Kidney (tissue), 14 donors: ENCODE results near the gene ATG10. TPM values are rescaled to one million over a fixed set of nuclear protein-coding genes. Genes with fewer than 3 reads are reported as not detected.

ENCODE experiments used
- DNase-seq, 5 donors: peaks; one replicate each; pipeline ENCODE4 v3.0.0-alpha.2; 2013 to 2020
- FAIRE-seq: peaks from 2 replicates; lab custom pipeline; 2012; peaks lifted over from hg19 to GRCh38; lab: Jason Lieb, UNC
- H3K27ac ChIP-seq, 2 donors: one replicate each; pipeline ENCODE4 v1.7.0; 2013; ENCODE audit warnings: low read depth in 2 of 2, low read length in 2 of 2, inconsistent platforms in 1 of 2
- H3K27me3 ChIP-seq: one replicate; pipeline ENCODE4 v1.7.1; 2013; ENCODE audit warnings: low read length, inconsistent platforms; ENCODE audit not compliant: control insufficient read depth, insufficient read depth
- H3K36me3 ChIP-seq, 3 donors: one replicate each; pipeline versions ENCODE4 v1.7.0 to v1.7.1; 2013; ENCODE audit warnings: low read length in 3 of 3, control low read depth in 1 of 3, inconsistent platforms in 1 of 3; ENCODE audit not compliant: insufficient read depth in 3 of 3, control insufficient read depth in 2 of 3
- H3K4me1 ChIP-seq, 3 donors: one replicate each; pipeline versions ENCODE4 v1.7.0 to v1.7.1; 2013; ENCODE audit warnings: low read length in 3 of 3, inconsistent platforms in 1 of 3, low read depth in 1 of 3; ENCODE audit not compliant: control insufficient read depth in 2 of 3, insufficient read depth in 2 of 3
- H3K4me3 ChIP-seq, 3 donors: one replicate each; pipeline versions ENCODE4 v1.7.0 to v1.8.1; 2013; ENCODE audit warnings: low read length in 3 of 3, control low read depth in 1 of 3, inconsistent platforms in 1 of 3
- H3K9ac ChIP-seq, 3 donors: one replicate each; pipeline versions ENCODE4 v1.7.0 to v1.7.1; 2013; ENCODE audit warnings: low read length in 3 of 3, control low read depth in 1 of 3, inconsistent platforms in 1 of 3
- H3K9me3 ChIP-seq, 3 donors: one replicate each; pipeline versions ENCODE4 v1.7.0 to v1.7.1; 2013; ENCODE audit warnings: low read length in 3 of 3, control low read depth in 1 of 3, inconsistent platforms in 1 of 3; ENCODE audit not compliant: control insufficient read depth in 2 of 3, insufficient read depth in 1 of 3
- CTCF ChIP-seq: IDR thresholded peaks from 3 replicates; pipeline ENCODE4 v1.5.1; 2012; ENCODE audit warnings: mild to moderate bottlenecking, moderate library complexity, borderline replicate concordance; ENCODE audit not compliant: insufficient read depth; ENCODE audit errors: extremely low read depth
- intact Hi-C: fragments of 100-400 bp; cut with DNase I; formaldehyde crosslinking; loops from one replicate; pipeline ENCODE4 v1.11.1; 2022
- polyA plus RNA-seq: library from polyadenylated mRNA; stranded (reverse); fragments of 350-450 nt; fragmentation: Illumina TruSeq; extraction: RNeasy Lipid Tissue Mini Kit (QIAGEN cat#74804); gene quantifications from one replicate; pipeline ENCODE4 v1.2.3, GENCODE V29; 2014; ENCODE audit warnings: low read depth, low replicate concordance; ENCODE audit not compliant: insufficient read depth
- total RNA-seq: library from RNA; stranded (reverse); fragmentation: NEBNext Ultra II Directional; extraction: Animal tissue kit (Norgen Biotek cat#: 25700); gene quantifications from one replicate; pipeline ENCODE4 v1.2.1, GENCODE V29; 2021
- donor health status: control.
- donor health status: control.
- donor health status: control.
- donor health status: control.
- donor health status: control.
- donor health status: DM: yes; HTN: yes; CAD: no.
- donor health status: Normal renal cell carcinoma (clear cell type).

The ATG10 gene
- total and polyA plus RNA-seq, 2 donors from 2014 or later = 8.6 to 8.7 TPM

- Histone ChIP-seq H3K4me3 (no peak overlapping the region), H3K9ac (no peak overlapping the region), H3K36me3 (no peaks in the 10 kb centered on the region), H3K27ac (no peak overlapping the region), H3K4me1 (no peaks in the 10 kb centered on the region), H3K9me3 (no peaks in the 10 kb centered on the region), H3K27me3 (no peaks in the 10 kb centered on the region)
- TF ChIP-seq CTCF = no peak
- DNase-seq (no peak), FAIRE-seq (no peak)
- intact Hi-C loops = no loop called here
Observed at GRCh38 chr5:82115858-82116257, 144.0 kb downstream of the ATG10 start.

- Histone ChIP-seq H3K27ac (no peak overlapping the region), H3K4me1 (no peaks in the 10 kb centered on the region), H3K9me3 (no peaks in the 10 kb centered on the region), H3K4me3 (no peak overlapping the region), H3K27me3 (no peaks in the 10 kb centered on the region), H3K36me3 (no peaks in the 10 kb centered on the region), H3K9ac (no peak overlapping the region)
- no peak for FAIRE-seq
- no peak for TF ChIP-seq CTCF
- DNase-seq = no peak
- intact Hi-C loops = no loop called here
Observed at GRCh38 chr5:82119889-82120288, 148.1 kb downstream of the ATG10 start.

DNA sequence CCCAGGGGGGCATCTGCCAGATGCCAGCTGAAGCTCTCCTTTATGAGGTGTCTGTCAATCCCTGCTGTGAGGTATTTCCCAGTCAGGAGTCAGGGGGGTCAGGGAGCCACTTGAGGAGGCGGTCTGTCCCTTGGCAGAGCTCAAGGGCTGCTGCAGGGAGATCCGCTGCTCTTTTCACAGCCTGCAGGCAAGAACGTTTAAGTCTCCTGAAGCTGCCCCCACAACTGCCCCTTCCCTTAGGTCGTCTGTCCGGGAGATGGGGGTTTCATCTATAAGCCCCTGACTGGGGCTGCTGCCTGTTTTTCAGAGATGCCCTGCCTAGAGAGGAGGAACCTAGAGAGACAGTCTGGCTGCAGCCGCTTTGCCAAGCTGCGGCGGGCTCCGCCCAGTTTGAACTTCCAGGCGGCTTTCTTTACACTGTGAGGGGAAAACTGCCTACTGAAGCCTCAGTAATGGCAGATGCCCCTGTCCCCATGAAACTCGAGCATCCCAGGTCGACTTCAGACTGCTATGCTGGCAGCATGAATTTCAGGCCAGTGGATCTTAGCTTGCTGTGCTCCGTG lies 158.0 kb downstream of the ATG10 start:
- FAIRE-seq (no peak), DNase-seq (no peak)
- Histone ChIP-seq H3K4me1 (no peaks in the 10 kb centered on the region), H3K27ac (no peak overlapping the region), H3K36me3 (no peaks in the 10 kb centered on the region), H3K4me3 (no peak overlapping the region), H3K9me3 (no peaks in the 10 kb centered on the region), H3K27me3 (no peaks in the 10 kb centered on the region), H3K9ac (no peak overlapping the region)
- TF ChIP-seq CTCF = no peak
- intact Hi-C loops = no loop called here

- no peaks in the 10 kb centered on the region for H3K36me3 ChIP-seq
- TF ChIP-seq CTCF = no peak
- H3K4me1 ChIP-seq = no peaks in the 10 kb centered on the region
- H3K9me3 ChIP-seq = no peaks in the 10 kb centered on the region
- no peak for FAIRE-seq
- no peak overlapping the region for H3K4me3 ChIP-seq
- DNase-seq = no peak
- H3K27ac ChIP-seq = no peak overlapping the region
- intact Hi-C loops = no loop called here
- no peaks in the 10 kb centered on the region for H3K27me3 ChIP-seq
- H3K9ac ChIP-seq = no peak overlapping the region
Observed at GRCh38 chr5:82130602-82131001, 158.8 kb downstream of the ATG10 start.
